Measurements from ENCODE around the gene FBN1. TPM values are rescaled to one million over a fixed set of nuclear protein-coding genes. Genes with fewer than 3 reads are reported as not detected.

FBN1 gene
- total RNA-seq, result 2.9 and 3.5 TPM in 2 replicates

GRCh38 chr15:48645558-48646330, at the start of gene FBN1:
FBN1 (minus strand) TSS chr15:48645709; CDS start chr15:48644769, 940 bp downstream.

Other genes starting within 250 kb of the FBN1 start
- 3.2 and 5.6 TPM in 2 replicates for gene CEP152, start 165.4 kb upstream of the FBN1 start, total RNA-seq
- gene EID1, start 232.4 kb upstream of the FBN1 start, total RNA-seq, result 115 and 166 TPM in 2 replicates